Astrocyte (in vitro differentiated cells and primary cell): ENCODE measurements around the gene SYT8. TPM values are rescaled to one million over a fixed set of nuclear protein-coding genes. Genes with fewer than 3 reads are reported as not detected.

ENCODE experiments used
- DNase-seq: peaks from one replicate; pipeline ENCODE4 v3.0.0-alpha.2; 2010; ENCODE audit warnings: low read depth
- FAIRE-seq: peaks from 2 replicates; lab custom pipeline; 2011; peaks lifted over from hg19 to GRCh38; lab: Jason Lieb, UNC
- H2AFZ ChIP-seq: 2 replicates; pipeline ENCODE4 v1.6.0; 2012; ENCODE audit warnings: low read depth, low read length, inconsistent platforms
- H3K27ac ChIP-seq: 2 replicates; pipeline ENCODE4 v1.5.1; 2011; ENCODE audit warnings: low read depth, low read length, inconsistent platforms
- H3K27me3 ChIP-seq: 2 replicates; pipeline ENCODE4 v1.6.0; 2011; ENCODE audit warnings: low read length, inconsistent platforms; ENCODE audit not compliant: insufficient read depth
- H3K36me3 ChIP-seq: 2 replicates; pipeline ENCODE4 v1.5.1; 2011; ENCODE audit warnings: low read length, inconsistent platforms; ENCODE audit not compliant: insufficient read depth
- H3K4me1 ChIP-seq: 2 replicates; pipeline ENCODE4 v1.5.1; 2011; ENCODE audit warnings: low read length, inconsistent platforms; ENCODE audit not compliant: insufficient read depth
- H3K4me2 ChIP-seq: 2 replicates; pipeline ENCODE4 v1.6.0; 2012; ENCODE audit warnings: low read length, inconsistent platforms
- H3K4me3 ChIP-seq: 2 replicates; pipeline ENCODE4 v1.5.1; 2011; ENCODE audit warnings: low read depth, mild to moderate bottlenecking, low read length, inconsistent platforms; ENCODE audit not compliant: insufficient read depth
- H3K79me2 ChIP-seq: 2 replicates; pipeline ENCODE4 v1.6.0; 2012; ENCODE audit warnings: mild to moderate bottlenecking, low read length, inconsistent platforms; ENCODE audit not compliant: insufficient read depth
- H3K9ac ChIP-seq: 2 replicates; pipeline ENCODE4 v1.6.0; 2012; ENCODE audit warnings: mild to moderate bottlenecking, low read length, inconsistent platforms
- H3K9me3 ChIP-seq: 2 replicates; pipeline ENCODE4 v1.5.1; 2012; ENCODE audit warnings: low read depth, mild to moderate bottlenecking, low read length, inconsistent platforms; ENCODE audit not compliant: insufficient read depth
- H4K20me1 ChIP-seq: 2 replicates; pipeline ENCODE4 v1.6.0; 2012; ENCODE audit warnings: low read length, inconsistent platforms; ENCODE audit not compliant: insufficient read depth
- H3K27ac Mint-ChIP-seq: one replicate; pipeline ENCODE4 v1.8.0; 2021; ENCODE audit warnings: mild to moderate bottlenecking, mixed read lengths; ENCODE audit not compliant: unreplicated experiment
- H3K27me3 Mint-ChIP-seq: one replicate; pipeline ENCODE4 v1.8.0; 2021; ENCODE audit warnings: low read depth, mixed read lengths; ENCODE audit not compliant: unreplicated experiment
- H3K36me3 Mint-ChIP-seq: one replicate; pipeline ENCODE4 v1.8.0; 2021; ENCODE audit warnings: low read depth, mixed read lengths; ENCODE audit not compliant: unreplicated experiment
- H3K4me1 Mint-ChIP-seq: one replicate; pipeline ENCODE4 v1.8.0; 2021; ENCODE audit warnings: low read depth, mixed read lengths; ENCODE audit not compliant: unreplicated experiment
- H3K4me3 Mint-ChIP-seq: one replicate; pipeline ENCODE4 v1.8.0; 2021; ENCODE audit warnings: mild to moderate bottlenecking, moderate library complexity, mixed read lengths; ENCODE audit not compliant: unreplicated experiment
- H3K9me3 Mint-ChIP-seq: one replicate; pipeline ENCODE4 v1.8.0; 2021; ENCODE audit warnings: mild to moderate bottlenecking, mixed read lengths; ENCODE audit not compliant: unreplicated experiment
- CTCF ChIP-seq: IDR thresholded peaks from 2 replicates; pipeline ENCODE4 v1.5.1; 2011; ENCODE audit warnings: low read depth, mild to moderate bottlenecking, inconsistent platforms, low read length, moderate library complexity; ENCODE audit not compliant: insufficient read depth
- EZH2 ChIP-seq: IDR thresholded peaks from 2 replicates; pipeline ENCODE4 v1.6.1; 2012; ENCODE audit warnings: mild to moderate bottlenecking, low read length, inconsistent platforms; ENCODE audit not compliant: insufficient read depth
- total RNA-seq: library from RNA; stranded (reverse); gene quantifications from 2 replicates; pipeline ENCODE4 v1.2.1, GENCODE V29; 2021

Gene SYT8
- total RNA-seq, 1 donor from 2014 or later, result 0.36 TPM

GRCh38 chr11:1845561-1846452, 11.0 kb downstream of the SYT8 start:
- H3K4me2 ChIP-seq, result no peak overlapping the region
- no peaks in the 10 kb centered on the region for H3K9me3 ChIP-seq
- Mint-ChIP-seq H3K9me3 (no peaks in the 10 kb centered on the region), H3K36me3 (no peaks in the 10 kb centered on the region), H3K27me3 (peaks cover 27% of the 10 kb centered on the region), H3K27ac (no peak overlapping the region), H3K4me3 (no peak overlapping the region), H3K4me1 (no peaks in the 10 kb centered on the region)
- no peak overlapping the region for H3K27ac ChIP-seq
- TF ChIP-seq CTCF, result no peak
- TF ChIP-seq EZH2, result no peak
- H3K79me2 ChIP-seq, result no peaks in the 10 kb centered on the region
- DNase-seq (no peak), FAIRE-seq (no peak)
- H3K27me3 ChIP-seq, result peaks cover 6% of the 10 kb centered on the region
- peaks cover 3% of the 10 kb centered on the region for H3K4me1 ChIP-seq
- H3K36me3 ChIP-seq, result no peaks in the 10 kb centered on the region
- H3K4me3 ChIP-seq, result no peak overlapping the region
- no peak overlapping the region for H2AFZ ChIP-seq
- no peak overlapping the region for H3K9ac ChIP-seq
- H4K20me1 ChIP-seq, result no peaks in the 10 kb centered on the region

- Histone ChIP-seq H3K9ac (no peak overlapping the region), H2AFZ (no peak overlapping the region), H3K4me1 (peaks cover 3% of the 10 kb centered on the region), H3K27ac (no peak overlapping the region), H3K4me2 (no peak overlapping the region), H3K9me3 (no peaks in the 10 kb centered on the region), H3K27me3 (peaks cover 6% of the 10 kb centered on the region), H4K20me1 (no peaks in the 10 kb centered on the region), H3K36me3 (no peaks in the 10 kb centered on the region), H3K79me2 (no peaks in the 10 kb centered on the region), H3K4me3 (no peak overlapping the region)
- Mint-ChIP-seq H3K4me1 (no peaks in the 10 kb centered on the region), H3K9me3 (no peaks in the 10 kb centered on the region), H3K27ac (no peak overlapping the region), H3K4me3 (no peak overlapping the region), H3K36me3 (no peaks in the 10 kb centered on the region), H3K27me3 (peaks cover 27% of the 10 kb centered on the region)
- FAIRE-seq (no peak), DNase-seq (no peak)
- TF ChIP-seq EZH2 (no peak), CTCF (no peak)
Measured at GRCh38 chr11:1846453-1846932, 11.7 kb downstream of the SYT8 start.
